Stimulated activated CD8-positive, alpha-beta memory T cell treated with anti-CD3 and anti-CD28 coated beads, Interleukin-4, amount 100 ng/mL, for 1 hour (primary cell): ENCODE results near the gene COLEC12.

Experiments used
- DNase-seq, 2 donors: peaks; one replicate each; pipeline ENCODE4 v3.0.0-alpha.2; 2020; ENCODE audit warnings: low read depth in 2 of 2, low spot score in 1 of 2

The COLEC12 gene

DNA sequence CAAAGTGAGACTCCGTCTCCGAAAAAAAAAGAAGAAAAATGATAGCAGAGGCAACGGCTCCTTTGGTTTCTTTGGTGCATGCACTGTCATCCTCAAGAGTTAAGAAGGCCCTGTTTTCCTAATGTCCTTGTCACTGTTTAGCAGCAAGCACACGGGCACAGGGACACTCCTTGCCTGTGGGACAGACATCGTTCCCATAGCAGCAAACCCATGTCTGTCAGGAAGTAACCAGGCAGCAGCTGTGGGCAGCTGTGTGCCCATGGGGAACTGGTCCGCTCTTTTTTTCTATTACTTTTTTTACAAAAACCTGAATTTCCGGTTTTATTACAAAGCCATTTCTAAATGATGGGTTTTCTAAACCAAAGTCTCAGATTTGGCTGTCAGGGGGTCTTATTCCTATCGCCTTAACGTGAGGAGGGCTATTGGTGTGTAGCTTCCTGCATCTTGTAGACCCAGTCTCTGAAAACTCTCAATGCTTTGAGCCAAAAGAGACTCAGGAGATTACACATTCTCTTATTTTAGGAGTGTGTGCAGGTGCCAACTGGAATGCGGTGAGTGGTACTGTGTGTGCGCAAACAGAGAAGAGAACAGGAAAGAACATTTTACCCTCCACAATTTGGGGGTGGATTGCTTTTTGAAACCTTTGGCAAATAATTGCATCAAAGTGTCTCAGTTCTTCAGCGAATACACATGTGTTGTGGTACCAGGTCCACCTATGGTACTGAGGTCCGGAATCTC lies 109.6 kb downstream of the COLEC12 start:
- DNase-seq = no peak

DNA sequence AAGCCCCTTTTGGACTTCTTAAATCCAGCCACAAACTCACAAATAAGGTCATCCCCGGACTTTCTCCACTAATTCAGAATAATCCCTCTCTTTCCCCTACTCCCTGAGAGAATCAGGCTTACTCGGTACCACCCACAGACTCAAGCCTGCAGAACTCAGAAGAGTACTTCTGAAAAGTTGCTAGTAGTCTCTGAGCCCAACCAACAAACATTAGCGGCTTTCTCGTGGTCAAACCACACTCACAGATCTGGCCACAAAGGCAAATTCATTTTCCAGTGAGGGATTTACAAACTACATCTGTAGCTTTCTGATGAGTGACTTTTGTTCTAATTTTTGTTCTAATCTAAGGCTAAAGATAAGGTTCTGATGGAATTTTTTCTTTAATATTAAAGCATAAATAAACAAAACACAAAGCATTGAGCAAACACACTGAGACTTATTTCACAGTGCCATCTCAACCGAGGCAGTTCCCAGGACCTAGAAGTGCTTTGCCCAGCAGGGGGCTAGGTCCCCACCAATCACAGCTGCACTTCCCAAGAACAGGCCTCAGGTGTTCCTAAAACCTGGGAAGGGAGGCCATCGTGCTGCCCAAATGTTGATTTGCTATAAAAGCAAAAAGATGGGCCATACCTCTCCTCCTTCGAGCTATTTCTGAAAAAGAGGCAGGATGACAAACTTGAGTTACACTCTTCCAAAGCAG lies 110.7 kb downstream of the COLEC12 start:
- no peak for DNase-seq

DNA sequence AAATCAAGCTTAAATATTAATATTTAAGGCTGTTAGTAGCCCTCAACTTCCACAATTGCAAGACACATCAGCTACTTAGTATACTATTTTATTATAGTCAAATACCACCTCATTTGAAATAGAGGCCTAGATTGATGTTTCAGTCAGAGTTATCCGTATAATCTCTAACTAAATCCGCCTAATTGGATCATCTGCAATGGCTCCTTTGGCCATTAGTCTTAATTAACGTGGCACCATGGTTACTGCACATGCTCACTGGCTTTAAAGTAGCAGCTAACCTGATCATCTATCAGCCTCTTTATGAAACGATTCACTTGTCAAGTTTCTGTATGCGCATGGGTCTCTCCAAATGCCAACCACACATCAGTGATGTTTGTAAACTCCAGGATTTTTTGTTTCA lies 112.3 kb downstream of the COLEC12 start:
- no peak for DNase-seq

DNA sequence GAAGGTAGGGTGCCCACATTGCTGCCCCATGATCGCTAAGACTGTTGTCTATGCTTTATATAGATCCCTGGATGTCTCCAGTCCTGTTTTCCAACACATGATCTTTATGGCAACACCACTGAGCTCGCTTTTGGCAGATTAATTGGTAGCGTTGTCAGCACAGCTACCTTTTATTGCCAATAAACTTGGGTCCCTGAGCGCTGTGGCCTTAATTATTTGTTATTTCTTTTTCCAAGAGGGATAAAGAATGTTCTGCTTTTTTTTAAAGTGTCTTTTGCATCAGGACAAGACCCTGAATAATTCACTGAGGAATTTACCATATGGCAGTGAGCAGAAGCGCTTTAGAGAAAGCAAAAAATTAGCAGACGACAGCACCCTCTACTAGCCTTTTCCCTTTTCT lies 113.5 kb downstream of the COLEC12 start:
- DNase-seq = no peak

DNA sequence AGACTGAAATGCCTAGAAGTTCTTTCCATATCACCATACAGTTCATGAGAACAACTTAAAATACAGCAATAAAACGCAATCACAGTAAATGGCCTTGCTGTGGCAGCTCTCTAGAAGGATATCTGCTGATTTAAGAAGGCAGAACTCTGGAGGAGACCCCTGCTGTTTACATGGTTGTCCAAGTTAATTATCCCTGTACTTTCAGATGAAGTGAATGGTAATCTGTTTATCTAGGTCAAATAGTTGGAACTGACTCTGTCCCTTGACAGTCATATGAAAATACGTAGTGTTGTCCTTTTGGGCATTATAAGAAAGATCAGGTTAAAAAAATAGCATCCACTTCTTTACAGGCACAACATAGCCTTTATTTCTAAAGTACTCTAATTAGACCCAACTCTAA lies 115.6 kb downstream of the COLEC12 start:
- no peak for DNase-seq

DNA sequence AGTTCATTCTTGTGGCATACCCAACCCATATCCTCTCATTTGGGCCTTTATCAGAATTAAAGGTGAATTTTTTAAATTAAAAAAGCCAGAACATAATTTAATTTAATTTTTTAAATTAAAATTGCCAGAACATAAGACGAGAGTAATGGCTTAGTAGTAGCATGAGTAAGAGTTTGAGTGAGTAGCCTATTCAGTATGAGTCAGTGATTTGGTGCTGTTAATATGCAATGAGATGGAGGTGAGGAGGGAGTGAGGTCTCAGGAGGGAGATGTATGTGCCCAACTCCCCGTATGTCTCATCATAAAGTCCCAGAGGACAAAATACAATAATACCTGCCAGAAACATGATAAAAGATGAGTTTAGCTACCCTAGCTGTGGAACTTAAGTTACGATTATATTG lies 117.4 kb downstream of the COLEC12 start:
- DNase-seq = no peak

DNA sequence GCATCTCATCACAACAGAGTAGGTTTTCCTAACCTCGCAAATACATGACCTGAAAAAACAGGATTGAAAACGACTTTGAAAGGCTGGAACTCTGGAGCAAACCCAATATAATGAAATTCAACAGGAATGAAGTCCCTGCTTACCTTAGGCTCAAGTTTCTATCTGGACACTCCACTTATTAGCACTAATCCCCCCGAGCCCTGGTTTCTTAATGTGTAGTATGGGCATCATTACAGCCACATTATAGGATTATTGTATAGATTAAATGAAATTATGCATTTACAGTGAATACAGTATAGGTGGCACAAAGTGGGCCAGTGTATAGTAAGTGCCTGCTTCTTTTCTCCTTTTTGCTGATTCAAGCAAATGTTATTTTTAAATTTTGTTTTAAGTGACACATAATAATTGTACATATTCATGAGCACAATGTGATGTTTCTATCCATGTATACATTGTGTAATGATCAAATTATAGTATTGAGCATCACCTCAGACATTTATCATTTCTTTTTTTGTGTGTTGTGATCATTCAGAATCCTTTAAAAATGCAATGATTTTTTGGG lies 118.0 kb downstream of the COLEC12 start:
- no peak for DNase-seq

DNA sequence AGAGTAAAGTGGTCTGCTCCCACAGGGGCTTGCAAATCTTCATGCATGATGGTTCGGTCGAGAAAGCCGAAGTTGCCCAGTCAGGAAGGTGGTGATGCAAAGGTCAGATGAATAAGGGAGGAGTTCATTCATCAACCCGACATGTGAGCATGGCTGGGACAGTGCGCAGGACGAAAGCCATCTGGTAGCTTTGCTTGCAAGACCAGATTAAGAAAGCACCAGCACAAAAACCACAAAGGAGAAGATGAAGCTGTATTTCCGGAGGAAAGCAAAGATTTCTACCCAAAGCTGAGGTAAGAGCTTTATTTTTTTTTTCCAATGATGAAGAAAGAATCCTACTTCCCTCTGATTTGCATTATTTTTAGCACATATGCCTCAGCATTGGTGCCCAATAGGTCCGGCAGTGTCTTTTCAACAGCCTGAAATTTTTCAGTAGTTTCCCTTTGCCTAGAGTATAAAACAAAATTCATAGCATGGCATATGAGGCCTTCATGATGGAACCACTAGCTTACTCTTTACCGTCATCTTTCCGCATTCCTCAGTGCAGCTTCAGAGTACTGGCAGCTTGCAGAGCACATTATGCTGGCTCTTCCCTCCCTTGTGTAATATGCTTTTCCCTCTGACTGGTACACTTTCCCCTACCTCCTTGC lies 120.7 kb downstream of the COLEC12 start:
- no peak for DNase-seq

DNA sequence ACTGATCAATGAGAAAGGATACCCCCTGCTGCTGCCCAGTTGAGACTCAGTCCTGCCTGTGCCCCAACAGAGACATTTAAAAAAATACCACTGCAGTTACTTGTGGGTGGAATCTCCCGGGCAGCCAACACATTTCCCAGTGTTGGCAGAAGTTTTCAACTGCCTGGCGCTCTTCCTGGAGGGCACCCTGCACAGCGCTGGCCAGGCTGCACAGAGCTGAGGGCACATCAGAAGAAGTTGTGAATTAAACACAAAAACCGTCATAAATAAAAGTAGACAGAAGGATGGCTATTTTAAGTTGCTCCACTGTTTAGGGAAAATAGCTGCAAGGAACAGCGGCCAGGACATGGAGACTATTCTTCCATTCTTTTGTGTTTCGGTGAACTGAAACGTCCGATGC lies 122.4 kb downstream of the COLEC12 start:
- DNase-seq = no peak

DNA sequence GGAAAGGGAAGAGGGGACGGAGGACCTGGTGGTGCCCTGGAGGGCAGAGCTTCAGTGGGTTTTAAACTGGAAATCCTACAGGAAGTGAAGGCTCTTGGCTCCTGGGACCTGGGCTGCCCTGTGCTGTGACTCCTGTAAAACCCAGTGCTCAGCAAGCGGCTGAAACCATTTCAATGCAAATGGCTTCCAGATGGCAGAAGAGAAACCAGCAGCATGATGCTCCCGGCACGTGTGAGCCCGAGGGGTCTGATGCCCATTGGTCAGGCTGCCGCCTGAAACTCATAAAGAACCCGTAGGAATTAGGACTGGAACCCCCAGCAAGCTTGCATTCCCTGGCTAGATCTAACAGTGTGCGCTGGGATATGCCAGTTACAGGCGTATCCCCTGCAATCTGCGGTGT lies 123.4 kb downstream of the COLEC12 start:
- DNase-seq = no peak

DNA sequence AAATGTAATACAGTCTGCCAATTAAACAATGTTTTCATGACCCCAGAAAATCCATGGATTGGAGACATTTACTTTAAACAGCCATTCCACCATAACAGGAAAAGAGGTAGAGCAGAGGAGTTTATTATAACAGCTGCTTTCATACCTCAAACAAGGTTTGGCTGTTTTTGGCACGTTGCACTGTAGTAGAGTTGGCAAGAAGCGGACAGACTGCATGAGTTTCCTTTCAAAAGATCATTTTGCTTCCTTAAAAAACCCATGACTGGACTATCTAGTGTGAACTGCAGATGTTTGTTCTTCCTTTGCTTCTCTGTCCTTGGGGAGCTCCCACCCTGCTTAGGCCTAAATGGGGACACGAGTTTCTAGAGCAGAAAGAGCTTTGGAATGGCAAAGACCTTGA lies 124.2 kb downstream of the COLEC12 start:
- DNase-seq = no peak

DNA sequence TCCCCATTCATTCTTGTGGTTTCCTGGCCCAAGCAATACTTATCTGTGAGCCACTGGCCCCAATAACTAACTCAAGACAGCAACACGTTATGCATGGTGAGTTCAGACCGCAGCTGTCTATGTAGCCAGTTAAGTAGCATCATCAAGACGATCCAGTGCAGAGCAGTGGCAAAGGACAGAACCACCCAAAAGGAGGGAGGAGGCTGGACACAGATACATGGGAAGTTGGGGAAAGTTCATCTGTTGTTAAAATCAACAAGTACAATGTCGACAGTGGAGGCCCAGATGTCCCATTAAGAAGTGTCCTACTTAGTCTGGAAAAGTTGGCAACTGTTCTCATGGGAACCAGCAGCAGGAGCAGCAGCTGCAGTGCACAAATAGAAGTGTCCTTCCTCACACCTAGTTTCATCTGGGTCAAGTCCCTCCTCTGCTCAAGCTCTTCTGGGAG lies 125.8 kb downstream of the COLEC12 start:
- DNase-seq = no peak

DNA sequence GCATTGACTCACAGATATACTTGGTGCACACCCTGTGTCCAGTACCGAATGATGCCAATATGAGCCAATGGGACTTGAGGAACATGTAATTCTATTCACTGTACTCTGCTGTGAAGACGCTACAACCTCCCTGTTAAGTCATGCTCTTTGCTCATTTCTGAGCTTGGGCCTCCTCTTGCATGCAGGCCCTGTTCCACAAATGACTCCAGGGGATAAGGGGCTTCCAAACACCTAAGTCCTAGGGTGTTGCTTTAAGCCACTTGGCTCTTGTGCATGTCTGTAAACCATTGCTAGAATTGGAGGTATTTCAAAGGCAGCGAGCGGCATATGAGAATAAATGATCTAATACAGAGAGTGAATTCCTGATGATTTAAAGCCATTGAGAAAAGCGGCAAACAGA lies 126.7 kb downstream of the COLEC12 start:
- no peak for DNase-seq

DNA sequence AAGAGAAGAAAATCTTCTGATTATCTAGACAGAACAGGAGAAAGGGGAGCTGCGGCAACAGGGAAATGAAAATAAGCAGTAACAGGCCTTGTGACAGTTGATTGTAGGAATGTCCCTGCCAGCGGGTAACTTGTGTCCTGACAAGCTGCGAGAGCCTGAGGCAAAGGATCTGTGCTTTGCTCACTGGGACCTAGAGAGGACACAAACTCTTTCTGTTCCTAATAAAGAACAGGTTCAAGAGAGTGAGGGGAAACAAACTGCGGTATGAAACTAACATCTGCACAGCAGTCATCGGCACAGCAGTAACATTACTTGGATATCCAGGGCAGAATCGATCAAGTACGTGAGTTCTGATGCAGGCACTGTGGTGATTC lies 128.9 kb downstream of the COLEC12 start:
- no peak for DNase-seq

DNA sequence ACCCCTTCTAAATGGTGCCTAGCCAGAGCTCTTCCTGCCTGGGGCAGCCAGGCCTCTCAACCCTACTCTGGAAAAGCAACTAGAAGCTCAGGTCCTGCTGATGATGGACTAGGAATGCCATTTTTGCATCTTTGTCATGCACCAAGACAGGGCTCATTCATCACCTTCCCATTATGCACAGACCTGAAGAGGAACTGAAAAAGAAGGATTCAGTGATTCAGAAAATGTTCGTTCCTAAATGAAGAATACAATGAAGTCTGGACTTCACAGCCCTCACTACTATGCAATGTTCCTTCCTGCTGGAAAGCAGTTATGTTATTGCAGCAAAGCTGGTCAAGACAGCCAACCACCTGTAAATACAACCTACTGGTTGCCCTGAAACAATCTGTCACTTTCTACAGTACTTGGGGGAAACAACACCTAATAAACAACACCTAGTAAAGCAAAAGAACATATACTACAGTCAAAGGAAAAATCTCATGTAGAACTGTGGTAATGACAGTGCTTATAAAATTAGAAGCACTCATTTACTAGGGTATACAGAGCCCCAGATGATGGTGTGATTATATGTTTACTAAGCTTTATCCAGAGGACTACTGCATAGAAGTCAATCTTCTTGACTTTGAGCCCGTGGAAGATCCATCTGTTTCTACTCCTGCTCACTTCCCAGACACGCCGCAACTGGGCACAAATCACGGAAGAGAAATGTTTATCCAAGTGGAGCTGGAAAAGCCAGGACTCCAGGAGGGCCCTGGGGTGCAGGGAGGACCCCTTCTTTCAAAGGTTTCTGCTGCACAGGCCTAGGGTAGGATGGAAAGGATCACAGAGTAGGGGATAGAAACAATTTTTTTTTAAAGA lies 129.5 kb downstream of the COLEC12 start:
- DNase-seq = no peak

DNA sequence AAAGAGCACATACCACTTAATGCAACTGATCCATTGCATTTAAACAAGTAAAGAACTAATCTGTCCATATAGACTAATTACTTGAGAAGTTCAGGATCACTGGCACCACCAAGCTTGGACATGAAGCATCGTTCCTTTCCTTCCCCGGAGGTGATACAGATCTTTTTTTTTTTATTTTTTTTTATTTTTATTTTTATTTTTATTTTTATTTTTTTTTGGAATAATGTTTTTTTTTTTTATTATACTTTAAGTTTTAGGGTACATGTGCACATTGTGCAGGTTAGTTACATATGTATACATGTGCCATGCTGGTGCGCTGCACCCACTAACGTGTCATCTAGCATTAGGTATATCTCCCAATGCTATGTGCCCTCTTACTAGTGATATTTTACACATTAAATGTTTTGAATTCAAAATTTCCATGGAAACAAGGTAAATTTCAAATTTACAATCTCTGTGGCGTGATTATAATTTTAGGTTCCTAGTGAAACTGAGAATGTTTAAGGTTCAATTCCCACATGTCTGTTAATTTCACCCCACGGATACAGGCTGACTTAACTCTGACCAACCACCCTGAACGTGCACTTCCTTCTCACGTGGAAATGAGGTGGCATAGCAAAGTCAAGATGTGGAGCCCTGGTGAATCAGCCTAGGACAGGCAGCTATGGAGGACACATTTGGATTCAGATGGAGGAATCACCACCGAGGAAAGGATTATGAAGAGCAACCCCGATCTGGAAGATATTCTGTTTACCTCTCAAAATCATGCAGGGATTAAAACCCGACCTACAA lies 131.1 kb downstream of the COLEC12 start:
- DNase-seq = no peak

DNA sequence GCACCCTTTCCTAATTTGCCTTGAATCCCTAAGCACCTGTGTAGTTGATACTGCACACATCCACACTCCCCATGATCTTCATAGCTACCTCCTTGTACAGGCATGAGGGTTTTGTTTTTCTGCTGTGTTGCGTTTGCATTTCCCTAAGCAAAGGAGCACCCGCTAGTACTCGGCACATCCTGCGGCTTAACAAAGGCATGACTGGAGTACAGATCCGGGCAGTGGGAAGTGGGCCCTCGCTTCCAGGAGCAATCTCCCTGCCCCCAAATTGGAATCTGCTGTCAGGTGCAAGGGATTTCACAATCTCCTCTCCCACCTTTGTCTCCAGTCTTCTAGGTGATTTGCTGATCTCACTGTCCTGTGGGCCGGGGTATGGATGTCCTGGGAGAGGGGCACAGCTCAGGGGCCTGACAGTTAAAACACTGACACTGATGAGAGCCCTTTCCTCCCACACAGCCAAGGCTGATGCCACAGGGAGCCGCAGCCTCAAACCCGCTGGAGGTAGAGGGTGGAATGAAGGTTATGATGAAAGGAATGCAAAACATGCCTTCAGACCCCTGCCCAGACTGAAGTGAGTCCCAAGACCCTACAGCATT lies 133.9 kb downstream of the COLEC12 start:
- DNase-seq = no peak

DNA sequence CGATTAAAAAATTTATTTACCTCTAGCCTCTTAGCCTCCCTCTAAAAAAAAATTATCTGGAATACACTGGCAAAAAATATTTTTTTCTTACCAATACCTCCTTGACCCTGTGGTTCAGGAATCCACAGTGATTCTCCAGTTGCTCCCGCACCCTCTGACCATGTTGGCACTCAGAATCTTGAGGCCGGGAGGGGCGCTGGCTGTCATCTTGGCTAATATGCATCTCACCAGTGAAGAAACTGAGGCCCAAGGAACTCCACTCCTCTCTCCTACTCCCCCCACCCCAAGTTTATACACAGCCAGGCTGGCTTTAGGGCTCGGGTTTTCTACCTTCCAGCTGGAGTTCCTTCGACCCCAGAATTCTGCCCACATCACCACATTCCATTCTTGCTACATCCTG lies 134.8 kb downstream of the COLEC12 start:
- DNase-seq = no peak

DNA sequence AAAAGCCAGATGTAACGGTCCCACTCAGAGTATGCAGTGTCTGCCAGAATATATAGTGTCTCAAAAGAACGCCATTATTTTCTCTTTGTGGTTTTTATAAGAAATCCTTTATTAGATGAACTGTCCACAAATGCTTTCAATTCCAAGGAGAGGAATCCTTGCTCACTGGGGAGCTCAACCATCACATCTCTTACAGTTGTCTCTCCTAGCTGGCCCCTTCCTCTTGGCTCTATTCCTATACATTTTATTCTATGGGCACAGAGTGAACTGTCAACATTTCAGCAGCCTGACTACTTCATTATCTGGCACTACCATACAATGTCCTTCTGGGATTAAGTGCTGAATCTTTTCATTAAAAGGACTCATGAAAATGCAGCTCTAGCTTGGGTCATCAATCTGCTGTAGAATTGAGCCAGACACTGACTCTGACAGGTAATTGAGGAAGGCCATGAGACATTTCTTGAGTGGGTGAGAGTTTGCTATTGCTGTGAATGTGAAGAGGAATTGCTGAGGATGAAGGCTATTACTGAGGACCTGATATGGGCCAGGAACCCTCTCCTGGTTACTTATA lies 136.2 kb downstream of the COLEC12 start:
- no peak for DNase-seq
